Measurements from ENCODE around the gene UBE2E3. TPM values are rescaled to one million over a fixed set of nuclear protein-coding genes. Genes with fewer than 3 reads are reported as not detected.

Gene UBE2E3
- total and polyA plus RNA-seq, 2 of the 13 experiments (the other 11 are each of a cell fraction or from before 2014, with no cell fraction given) = 45.7 to 92.6 TPM

DNA sequence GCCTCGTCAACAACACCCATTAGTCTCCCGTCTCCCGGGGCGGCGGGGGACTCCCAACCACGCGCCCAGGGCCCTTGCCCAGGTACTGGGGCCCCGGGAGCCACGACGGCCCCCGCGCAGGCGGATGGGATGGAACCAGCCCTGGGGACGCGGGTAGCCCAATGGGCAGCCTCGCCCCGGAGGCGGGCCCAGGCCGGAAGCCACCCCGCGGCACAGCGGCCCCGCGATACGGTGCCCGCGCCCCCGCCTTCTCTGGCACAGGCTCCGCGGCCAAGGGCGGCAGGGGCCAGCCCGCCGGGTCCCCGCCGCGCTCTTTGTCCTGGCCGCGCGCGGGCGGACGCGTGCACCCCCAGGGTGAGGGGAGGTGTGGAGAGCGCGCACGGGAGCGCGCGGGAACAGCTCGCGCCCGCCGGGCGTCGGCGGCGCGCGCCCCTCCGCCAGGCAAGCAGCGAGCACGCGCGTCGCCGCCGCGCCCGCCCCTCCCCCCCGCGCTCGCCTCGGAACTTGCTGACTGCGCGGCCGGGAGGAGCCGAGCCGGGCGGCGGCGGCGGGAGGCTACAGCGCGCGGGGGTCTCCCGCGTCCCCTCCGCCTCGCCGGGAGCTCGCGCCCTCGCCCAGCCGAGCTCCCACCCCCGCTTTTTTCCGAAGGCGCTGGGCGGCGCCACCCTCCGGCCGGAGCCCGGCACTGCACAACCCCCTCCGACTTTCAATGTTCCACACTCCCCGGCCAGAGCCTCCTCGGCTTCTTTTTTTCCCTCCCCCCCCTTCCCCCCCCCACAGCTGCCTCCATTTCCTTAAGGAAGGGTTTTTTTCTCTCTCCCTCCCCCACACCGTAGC lies at the start of gene UBE2E3 (continued):
- TF ChIP-seq, protein P1, sequence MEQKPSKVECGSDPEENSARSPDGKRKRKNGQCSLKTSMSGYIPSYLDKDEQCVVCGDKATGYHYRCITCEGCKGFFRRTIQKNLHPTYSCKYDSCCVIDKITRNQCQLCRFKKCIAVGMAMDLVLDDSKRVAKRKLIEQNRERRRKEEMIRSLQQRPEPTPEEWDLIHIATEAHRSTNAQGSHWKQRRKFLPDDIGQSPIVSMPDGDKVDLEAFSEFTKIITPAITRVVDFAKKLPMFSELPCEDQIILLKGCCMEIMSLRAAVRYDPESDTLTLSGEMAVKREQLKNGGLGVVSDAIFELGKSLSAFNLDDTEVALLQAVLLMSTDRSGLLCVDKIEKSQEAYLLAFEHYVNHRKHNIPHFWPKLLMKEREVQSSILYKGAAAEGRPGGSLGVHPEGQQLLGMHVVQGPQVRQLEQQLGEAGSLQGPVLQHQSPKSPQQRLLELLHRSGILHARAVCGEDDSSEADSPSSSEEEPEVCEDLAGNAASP (CRISPR knock-in tag; IDR thresholded peaks at IDR 0.05; ENCODE audit: borderline replicate concordance) = 0 out of 2 replicates have a peak, but pooled peaks have one; percentile 30
- TF ChIP-seq ZBTB8A (CRISPR knock-in tag; IDR thresholded peaks at IDR 0.05; ENCODE audit: borderline replicate concordance, low read depth) (peak; percentile 75; the same call in 1 of the 2 replicates), ATF7-NPFF (CRISPR knock-in tag; IDR thresholded peaks at IDR 0.05; ENCODE audit: low read depth) (peak; percentile 81), SIX4 (CRISPR knock-in tag; IDR thresholded peaks at IDR 0.05) (no peak), AHR (CRISPR knock-in tag; IDR thresholded peaks at IDR 0.05) (0 out of 2 replicates have a peak, but pooled peaks have one; percentile 55), HMGA1 (CRISPR knock-in tag; conservative IDR thresholded peaks at IDR 0.05) (no peak), ETV6 (CRISPR knock-in tag; conservative IDR thresholded peaks at IDR 0.05) (peak; percentile 71; the same call in 1 of the 2 replicates), SIX1 (CRISPR knock-in tag; IDR thresholded peaks at IDR 0.05; ENCODE audit: borderline replicate concordance) (no peak), ZMYM2 (CRISPR knock-in tag; IDR thresholded peaks at IDR 0.05) (no peak), ZNF564 (CRISPR knock-in tag; IDR thresholded peaks at IDR 0.05) (peak; percentile 24; the same call in 1 of the 2 replicates), SMARCC2 (IDR thresholded peaks at IDR 0.05) (no peak), ZNF3 (CRISPR knock-in tag; IDR thresholded peaks at IDR 0.05) (no peak), AGO2 (optimal IDR thresholded peaks at IDR 0.05; ENCODE audit: low read depth, low read length) (peak; percentile 55), ZNF839 (CRISPR knock-in tag; IDR thresholded peaks at IDR 0.05; ENCODE audit: borderline replicate concordance) (no peak), HMG20A (CRISPR knock-in tag; IDR thresholded peaks at IDR 0.05; ENCODE audit: borderline replicate concordance) (no peak), ZNF143 (CRISPR knock-in tag; IDR thresholded peaks at IDR 0.05) (peak; percentile 40; the same call in 1 of the 2 replicates), ZFP41 (CRISPR knock-in tag; IDR thresholded peaks at IDR 0.05; ENCODE audit: borderline replicate concordance) (no peak), NFYB (CRISPR knock-in tag; IDR thresholded peaks at IDR 0.05) (peak; percentile 58; the same call in 1 of the 2 replicates), CHD4 (IDR thresholded peaks at IDR 0.05; ENCODE audit: borderline replicate concordance, low read length) (no peak), RFXAP (CRISPR knock-in tag; IDR thresholded peaks at IDR 0.05; ENCODE audit: borderline replicate concordance) (peak; percentile 21; the same call in 1 of the 2 replicates)
- TF ChIP-seq, protein P2, sequence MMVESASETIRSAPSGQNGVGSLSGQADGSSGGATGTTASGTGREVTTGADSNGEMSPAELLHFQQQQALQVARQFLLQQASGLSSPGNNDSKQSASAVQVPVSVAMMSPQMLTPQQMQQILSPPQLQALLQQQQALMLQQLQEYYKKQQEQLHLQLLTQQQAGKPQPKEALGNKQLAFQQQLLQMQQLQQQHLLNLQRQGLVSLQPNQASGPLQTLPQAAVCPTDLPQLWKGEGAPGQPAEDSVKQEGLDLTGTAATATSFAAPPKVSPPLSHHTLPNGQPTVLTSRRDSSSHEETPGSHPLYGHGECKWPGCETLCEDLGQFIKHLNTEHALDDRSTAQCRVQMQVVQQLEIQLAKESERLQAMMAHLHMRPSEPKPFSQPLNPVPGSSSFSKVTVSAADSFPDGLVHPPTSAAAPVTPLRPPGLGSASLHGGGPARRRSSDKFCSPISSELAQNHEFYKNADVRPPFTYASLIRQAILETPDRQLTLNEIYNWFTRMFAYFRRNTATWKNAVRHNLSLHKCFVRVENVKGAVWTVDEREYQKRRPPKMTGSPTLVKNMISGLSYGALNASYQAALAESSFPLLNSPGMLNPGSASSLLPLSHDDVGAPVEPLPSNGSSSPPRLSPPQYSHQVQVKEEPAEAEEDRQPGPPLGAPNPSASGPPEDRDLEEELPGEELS (CRISPR knock-in tag; IDR thresholded peaks at IDR 0.05) = peak; percentile 10; the same call in 1 of the 2 replicates
- TF ChIP-seq, protein P3, sequence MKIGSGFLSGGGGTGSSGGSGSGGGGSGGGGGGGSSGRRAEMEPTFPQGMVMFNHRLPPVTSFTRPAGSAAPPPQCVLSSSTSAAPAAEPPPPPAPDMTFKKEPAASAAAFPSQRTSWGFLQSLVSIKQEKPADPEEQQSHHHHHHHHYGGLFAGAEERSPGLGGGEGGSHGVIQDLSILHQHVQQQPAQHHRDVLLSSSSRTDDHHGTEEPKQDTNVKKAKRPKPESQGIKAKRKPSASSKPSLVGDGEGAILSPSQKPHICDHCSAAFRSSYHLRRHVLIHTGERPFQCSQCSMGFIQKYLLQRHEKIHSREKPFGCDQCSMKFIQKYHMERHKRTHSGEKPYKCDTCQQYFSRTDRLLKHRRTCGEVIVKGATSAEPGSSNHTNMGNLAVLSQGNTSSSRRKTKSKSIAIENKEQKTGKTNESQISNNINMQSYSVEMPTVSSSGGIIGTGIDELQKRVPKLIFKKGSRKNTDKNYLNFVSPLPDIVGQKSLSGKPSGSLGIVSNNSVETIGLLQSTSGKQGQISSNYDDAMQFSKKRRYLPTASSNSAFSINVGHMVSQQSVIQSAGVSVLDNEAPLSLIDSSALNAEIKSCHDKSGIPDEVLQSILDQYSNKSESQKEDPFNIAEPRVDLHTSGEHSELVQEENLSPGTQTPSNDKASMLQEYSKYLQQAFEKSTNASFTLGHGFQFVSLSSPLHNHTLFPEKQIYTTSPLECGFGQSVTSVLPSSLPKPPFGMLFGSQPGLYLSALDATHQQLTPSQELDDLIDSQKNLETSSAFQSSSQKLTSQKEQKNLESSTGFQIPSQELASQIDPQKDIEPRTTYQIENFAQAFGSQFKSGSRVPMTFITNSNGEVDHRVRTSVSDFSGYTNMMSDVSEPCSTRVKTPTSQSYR (CRISPR knock-in tag; IDR thresholded peaks at IDR 0.05; ENCODE audit: borderline replicate concordance) = peak; percentile 75
